ENCODE data around the gene LDLRAD4.

GRCh38 chr18:13587001-13587400, 368.4 kb downstream of the LDLRAD4 start:
- TF ChIP-seq, protein P1, sequence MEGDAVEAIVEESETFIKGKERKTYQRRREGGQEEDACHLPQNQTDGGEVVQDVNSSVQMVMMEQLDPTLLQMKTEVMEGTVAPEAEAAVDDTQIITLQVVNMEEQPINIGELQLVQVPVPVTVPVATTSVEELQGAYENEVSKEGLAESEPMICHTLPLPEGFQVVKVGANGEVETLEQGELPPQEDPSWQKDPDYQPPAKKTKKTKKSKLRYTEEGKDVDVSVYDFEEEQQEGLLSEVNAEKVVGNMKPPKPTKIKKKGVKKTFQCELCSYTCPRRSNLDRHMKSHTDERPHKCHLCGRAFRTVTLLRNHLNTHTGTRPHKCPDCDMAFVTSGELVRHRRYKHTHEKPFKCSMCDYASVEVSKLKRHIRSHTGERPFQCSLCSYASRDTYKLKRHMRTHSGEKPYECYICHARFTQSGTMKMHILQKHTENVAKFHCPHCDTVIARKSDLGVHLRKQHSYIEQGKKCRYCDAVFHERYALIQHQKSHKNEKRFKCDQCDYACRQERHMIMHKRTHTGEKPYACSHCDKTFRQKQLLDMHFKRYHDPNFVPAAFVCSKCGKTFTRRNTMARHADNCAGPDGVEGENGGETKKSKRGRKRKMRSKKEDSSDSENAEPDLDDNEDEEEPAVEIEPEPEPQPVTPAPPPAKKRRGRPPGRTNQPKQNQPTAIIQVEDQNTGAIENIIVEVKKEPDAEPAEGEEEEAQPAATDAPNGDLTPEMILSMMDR (IDR thresholded peaks at IDR 0.05), result no peak
- TF ChIP-seq EP300 (IDR thresholded peaks at IDR 0.05), result no peak
